ENCODE results near the gene RAPGEF1.

- TF ChIP-seq POLR2AphosphoS5 (IDR thresholded peaks at IDR 0.05; ENCODE audit: low read depth, low read length) (no peak), TAF1 (IDR thresholded peaks at IDR 0.05; ENCODE audit: borderline replicate concordance, insufficient read depth, low read length) (no peak)
Observed at GRCh38 chr9:131605770-131606590, 133.9 kb downstream of the RAPGEF1 start.
